HCEC 1CT (cell line): ENCODE data around the gene IQGAP1.
"Not testable (repeated sequence)": the region's sequence is repeated elsewhere in the genome, so short reads cannot be mapped to it uniquely, and the experiment has no call there.

Source experiments
- DNase-seq: peaks from one replicate; pipeline ENCODE4 v3.0.0-alpha.2; 2017

Gene IQGAP1

GRCh38 chr15:90367576-90367975 is 20.5 kb upstream of the IQGAP1 start:
- DNase-seq, result no peak

GRCh38 chr15:90375071-90375470 is 13.0 kb upstream of the IQGAP1 start:
- no peak for DNase-seq

DNA sequence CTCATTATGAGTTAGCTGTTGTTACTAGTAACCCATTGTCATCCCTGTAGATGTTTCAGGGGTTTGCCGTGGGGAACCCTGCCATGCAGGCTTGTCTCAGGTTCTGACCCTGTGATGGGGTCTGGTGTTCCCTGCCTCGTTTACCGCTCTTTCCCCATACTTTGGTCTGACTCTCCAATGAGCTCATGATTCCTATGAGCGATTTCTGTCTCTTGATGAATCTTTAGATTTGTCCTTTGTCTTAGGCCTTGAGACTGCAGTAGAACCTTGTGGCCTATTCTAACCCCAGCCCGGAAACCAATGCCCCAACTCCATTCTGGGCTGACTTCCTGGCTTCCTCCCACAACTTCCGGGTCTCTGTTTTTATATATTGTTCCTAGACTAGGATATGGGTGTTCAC is 11.3 kb upstream of the IQGAP1 start:
- no peak for DNase-seq

DNA sequence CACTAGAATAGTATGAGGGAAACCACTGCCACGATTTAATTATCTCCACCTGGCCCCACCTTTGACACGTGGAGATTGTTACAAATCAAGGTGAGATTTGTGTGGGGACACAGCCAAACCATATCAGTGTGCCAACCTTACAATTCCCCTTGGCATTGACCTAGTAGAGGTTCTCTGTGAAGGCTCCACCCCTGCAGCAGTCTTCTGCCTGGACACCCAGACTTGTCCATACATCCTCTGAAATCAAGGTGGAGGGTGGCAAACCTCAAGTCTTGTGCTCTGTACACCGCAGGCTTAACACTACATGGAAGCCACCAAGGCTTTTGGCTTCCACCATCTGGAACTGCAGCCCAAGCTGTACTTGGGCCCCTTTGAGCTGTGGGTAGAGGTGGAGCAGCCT is 8.8 kb upstream of the IQGAP1 start:
- no peak for DNase-seq

- DNase-seq, result no peak
Observed at GRCh38 chr15:90381515-90381914, 6.5 kb upstream of the IQGAP1 start.

- no peak for DNase-seq
Observed at GRCh38 chr15:90382320-90382719, 5.7 kb upstream of the IQGAP1 start.

- no peak for DNase-seq
Observed at GRCh38 chr15:90386221-90386620, 1.8 kb upstream of the IQGAP1 start.

- peak; percentile 54 for DNase-seq
Observed at GRCh38 chr15:90388462-90389380, 679 bp downstream of the IQGAP1 start.

DNA sequence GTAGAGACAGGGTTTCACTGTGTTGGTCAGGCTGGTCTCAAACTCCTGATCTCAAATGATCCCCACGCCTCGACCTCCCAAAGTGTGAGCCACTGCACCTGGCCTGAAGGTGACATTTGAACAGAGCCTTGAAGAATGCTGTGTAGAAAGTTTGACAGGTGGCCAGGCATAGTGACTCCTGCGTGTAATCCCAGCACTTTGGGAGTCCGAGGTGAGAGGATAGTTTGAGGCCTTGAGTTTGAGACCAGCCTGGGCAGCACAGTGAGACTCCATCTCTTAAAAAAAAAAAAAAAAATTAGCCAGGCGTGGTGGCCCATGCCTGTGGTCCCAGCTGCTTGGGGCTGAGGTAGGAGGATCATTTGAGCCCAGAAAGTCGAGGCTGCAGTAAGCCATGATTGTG is 1.5 kb downstream of the IQGAP1 start:
- DNase-seq, result no peak

- DNase-seq, result no peak
Observed at GRCh38 chr15:90393040-90393439, 5.0 kb downstream of the IQGAP1 start.

DNA sequence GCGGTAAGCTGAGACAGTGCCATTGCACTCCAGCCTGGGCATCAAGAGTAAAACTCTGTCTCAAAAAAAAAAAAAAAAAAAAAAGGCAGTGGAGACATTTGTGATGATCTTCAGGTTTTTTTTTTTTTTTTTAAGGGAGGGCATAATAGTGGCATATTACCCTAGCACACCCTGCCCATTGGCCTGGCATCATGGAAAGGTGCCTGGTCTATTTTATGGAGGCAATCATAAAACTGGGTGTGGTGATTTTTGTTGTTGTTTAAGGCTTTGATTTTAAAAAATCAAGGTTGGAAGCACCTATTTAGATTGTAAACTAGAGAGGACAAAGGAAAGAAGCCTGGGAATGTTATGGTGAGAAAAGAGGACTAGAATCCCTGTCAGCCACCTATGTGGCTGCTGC is 6.0 kb downstream of the IQGAP1 start:
- DNase-seq, result no peak

- DNase-seq, result no peak
Observed at GRCh38 chr15:90394748-90395442, 6.9 kb downstream of the IQGAP1 start.

- DNase-seq, result no peak
Observed at GRCh38 chr15:90396321-90396720, 8.3 kb downstream of the IQGAP1 start.

GRCh38 chr15:90400005-90400758 is 12.1 kb downstream of the IQGAP1 start:
- no peak for DNase-seq

DNA sequence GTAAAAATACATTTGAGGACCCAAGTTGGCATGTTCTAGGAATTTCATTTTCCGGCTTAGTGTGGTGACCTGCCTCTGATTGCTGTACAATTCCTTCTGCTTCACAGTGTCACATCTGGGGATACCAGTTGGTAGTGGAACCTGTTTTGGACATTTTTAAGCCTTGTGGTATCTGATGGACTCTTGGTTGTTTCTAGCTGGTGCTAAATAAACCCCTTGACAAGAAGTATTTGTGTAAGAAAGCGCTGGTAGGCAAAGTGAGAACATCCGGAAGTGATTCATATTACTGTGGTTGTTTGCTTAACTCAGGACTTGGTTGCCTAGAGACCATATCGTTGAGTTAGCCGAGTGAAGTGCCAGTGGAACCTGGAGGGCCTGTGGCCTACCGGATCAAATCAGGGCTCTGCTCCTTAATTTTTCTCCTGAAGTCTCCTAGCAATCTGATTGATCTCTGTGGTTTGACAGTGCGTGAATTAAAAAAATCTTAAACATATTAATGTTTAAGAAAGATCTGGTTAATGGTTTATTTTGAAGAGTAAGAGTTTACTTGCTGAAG is 12.8 kb downstream of the IQGAP1 start:
- DNase-seq, result peak; percentile 95

- no peak for DNase-seq
Observed at GRCh38 chr15:90401495-90401894, 13.5 kb downstream of the IQGAP1 start.

GRCh38 chr15:90402223-90402622 is 14.2 kb downstream of the IQGAP1 start:
- peak; percentile 93 for DNase-seq

DNA sequence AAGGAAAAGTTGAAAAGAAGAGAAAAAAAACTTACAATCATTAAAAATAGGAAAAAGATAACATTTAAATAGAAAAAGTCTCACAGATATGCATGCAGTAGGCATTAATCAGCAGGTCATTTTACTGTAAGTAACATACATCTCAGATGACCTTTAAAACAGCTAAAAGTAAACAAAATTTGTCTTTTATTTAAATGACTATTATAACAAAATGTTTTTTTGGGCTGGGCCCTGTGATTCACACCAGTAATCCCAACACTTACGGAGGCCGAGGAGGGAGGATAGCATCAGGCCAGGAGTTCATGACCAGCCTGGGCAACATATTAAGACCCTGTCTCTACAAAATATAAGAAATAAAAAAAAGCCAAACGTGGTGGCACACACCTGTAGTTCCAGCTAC is 14.7 kb downstream of the IQGAP1 start:
- peak; percentile 51 for DNase-seq

DNA sequence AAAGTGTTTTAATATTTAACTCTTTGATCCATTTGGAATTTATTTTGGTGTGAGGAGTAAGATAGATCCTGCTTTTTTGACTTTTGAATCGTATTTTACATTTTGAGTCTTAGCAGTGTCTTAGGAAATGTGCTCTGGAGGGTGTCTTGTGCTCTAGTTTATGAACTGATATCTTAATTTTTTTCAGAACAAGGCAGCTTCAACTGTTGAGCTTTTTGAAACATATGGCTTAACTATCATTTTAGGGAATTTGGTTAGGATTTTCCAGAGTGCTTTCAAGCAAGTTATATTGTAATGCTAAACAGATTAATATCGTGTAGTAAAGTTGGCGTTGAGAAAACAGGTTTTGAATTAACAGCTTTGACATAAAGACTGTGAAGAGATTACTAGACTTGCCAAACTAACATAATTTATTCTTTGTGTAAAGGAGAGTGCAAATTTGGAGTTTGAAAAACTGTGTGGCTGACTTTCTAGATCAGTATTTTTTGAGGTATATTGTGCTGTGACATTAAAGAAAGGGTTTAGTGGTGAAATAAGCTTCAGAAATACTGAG is 17.1 kb downstream of the IQGAP1 start:
- DNase-seq, result no peak

- no peak for DNase-seq
Observed at GRCh38 chr15:90407336-90407735, 19.3 kb downstream of the IQGAP1 start.

GRCh38 chr15:90407871-90408317 is 19.9 kb downstream of the IQGAP1 start:
- DNase-seq, result peak; percentile 70

- DNase-seq, result no peak
Observed at GRCh38 chr15:90408657-90409056, 20.6 kb downstream of the IQGAP1 start.

GRCh38 chr15:90409587-90409986 is 21.5 kb downstream of the IQGAP1 start:
- not testable (repeated sequence) for DNase-seq
